DMS 273 (cell line): ENCODE data around the gene TFF2.
A peak's percentile ranks its signal among the peaks of the same experiment; 100 is the strongest.

ENCODE experiments used
- DNase-seq: peaks from one replicate; lab custom pipeline; 2025; ENCODE audit not compliant: unreplicated experiment; lab: John Stamatoyannopoulos, UW

The TFF2 gene

DNA sequence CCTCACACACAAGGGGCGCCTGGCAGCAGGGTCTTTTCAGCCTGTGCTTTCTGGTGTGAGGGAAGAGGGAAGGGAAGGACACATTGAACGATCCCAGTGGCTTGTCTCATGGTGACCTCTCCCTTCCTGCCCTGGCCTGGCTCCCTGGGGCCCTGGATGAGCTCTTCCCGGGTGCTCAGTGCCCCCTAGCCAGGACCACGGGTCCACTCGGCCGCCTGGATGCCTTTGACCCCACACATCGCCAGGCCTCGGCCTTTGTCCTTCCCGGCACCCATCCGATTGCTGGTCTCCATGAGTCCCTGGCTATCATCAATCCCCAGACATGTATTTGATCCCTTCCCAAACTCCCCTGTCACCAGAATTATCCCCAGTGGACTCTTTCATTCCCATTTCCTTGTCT, 29.6 kb downstream of the TFF2 start:
- DNase-seq: no peak

DNA sequence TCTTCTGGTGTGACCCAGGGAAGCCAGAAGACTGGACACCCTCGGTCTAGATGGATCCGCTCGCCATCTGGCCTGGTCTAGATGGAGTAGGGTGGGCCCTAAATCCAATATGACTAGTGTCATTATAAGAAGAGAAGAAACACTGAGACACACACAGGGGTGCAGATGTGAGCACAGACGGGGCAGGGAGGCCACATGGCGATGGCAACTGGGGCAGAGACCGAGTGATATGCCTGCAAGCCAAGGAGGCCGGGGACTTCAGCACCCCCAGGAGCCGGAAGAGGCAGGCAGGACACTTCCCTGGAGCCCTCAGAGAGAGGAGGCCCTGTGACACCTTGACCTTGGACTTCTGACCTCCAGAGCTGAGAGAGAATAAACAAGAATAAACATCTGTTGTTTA, 30.0 kb downstream of the TFF2 start:
- no peak for DNase-seq

DNA sequence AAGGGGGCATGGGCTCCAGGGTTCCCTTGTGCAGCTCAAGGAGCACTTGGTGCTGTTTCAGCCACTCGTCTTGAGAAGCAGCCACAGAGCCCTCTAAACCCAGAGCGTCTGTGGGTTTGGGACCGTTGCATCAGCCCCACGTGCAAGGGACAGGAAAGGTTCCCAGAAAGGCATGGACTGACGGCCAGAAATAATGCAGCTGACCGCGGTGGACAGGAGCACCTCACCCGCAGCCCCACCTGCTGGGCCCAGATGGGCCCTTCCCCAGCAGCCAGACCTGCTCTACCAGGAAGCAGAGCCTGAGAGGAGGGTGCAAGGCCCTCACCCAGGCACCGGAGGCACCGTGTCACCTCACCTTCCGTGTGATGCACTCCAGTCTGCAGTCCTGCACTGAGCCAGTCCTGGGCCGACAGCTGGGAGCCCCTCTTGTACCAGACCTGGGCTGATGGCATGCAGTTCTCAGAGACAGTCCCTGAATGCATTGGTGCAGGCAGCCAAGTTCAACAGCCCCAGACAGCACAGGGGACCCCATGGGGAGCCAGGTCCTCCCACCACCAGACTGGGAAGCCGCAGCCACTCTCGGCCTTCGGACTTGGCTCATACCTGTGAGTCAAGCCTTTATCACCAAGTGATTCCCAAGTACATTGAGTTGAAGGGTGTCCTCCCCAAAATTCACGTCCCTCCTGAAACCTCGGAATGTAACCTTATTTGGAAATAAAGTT, 30.8 kb downstream of the TFF2 start:
- no peak for DNase-seq

DNA sequence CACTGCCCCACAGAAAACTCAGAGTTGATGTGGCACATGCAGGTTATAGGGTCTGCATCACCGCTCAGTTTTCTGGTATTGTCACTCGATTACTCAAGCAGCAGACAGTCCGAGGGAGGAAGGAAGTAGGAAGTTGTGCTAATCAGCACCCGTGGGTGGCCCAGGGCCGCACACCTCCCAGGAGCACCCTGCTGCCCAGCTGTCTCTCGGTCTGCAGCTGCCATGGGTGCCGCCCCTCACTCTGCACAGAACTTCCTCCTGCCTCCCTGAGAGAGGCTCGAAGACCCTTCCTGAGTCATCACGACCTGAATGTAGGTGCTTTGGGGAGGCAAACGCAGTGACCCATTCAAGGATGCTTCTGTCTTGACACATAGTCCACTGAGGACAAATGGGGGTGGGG, 31.4 kb downstream of the TFF2 start:
- no peak for DNase-seq

DNA sequence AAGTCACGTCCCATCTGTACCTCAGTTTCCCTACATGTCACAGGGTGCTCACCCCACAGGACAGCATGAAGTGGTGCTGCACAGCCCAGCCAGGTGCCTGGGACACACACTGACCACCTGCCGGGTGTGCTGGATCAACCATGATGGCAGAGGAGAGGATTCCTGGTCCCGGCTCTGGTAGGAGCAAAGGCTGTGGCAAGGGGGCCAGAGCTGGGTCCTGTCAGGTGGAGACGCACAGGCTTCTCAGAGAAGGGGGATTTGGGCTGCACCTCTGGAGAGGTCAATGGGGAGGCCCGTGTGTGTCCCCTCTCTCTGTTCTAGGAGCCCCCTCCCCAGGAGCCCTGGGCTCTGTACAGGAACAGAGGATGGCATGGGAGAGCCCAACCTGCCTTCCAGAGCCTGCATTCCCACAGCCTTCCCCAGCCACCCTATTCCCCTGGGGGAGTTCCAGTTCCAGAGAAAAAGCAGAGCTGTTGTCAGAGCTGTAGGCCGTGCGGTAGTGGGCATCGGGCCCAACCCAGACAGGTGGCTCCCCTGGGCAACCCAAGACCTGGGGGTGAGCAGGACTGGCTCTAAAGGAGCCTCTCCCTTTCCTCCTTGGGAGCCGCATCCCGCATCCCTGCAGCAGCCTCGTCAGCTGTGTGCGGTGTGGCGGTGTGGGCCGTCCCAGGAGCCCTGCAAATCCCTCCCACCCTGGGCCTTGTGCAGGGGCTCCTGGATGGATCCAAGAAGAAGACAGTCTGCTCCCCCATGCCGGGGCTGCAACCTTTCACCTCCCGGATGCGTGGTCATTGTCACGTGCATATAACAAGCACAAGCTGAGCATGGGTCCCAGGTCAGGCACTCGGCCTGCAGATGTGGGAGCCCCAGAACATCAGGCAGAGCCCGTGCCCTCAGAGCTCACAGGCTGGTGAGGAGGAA, 32.7 kb downstream of the TFF2 start:
- DNase-seq: no peak

DNA sequence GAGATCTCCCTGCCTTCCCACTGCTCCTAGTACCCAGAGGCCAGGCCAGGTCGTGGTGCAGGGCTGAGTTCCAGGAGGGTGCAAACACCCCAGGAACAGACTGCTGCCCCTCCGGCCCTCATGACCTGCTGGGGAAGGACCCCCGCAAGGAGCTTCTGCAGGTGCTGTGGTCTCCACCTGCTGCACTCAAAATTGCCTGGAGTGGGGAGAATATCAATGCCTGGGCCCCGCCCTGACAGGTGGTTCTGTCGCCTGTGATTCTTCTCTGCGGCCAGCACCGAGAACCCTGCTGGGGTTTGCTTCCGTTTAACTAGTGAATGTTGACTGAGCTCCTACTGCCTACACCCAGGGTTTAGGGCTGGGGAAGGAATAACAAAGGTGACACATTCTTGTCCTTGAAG, 33.5 kb downstream of the TFF2 start:
- no peak for DNase-seq

DNA sequence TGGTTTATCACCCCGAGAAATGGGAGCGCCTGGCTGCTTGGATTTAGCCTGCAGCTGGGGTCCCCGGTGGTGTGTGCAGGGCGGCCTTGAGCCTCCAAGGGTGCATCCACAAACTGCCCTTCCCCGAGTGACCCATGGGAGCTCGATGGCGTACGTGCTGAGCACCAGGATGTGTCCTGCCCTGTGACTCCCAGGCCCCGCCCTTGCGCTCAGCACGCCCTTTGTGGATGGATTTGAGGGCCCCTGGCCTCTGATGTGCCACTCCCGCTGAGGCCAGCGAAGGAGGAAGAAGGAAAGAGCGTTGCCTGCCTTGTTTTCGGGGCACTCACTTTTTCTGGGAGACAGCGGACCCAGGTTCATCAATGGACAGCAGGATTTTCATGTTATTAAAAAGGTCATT, 33.9 kb downstream of the TFF2 start:
- no peak for DNase-seq

DNA sequence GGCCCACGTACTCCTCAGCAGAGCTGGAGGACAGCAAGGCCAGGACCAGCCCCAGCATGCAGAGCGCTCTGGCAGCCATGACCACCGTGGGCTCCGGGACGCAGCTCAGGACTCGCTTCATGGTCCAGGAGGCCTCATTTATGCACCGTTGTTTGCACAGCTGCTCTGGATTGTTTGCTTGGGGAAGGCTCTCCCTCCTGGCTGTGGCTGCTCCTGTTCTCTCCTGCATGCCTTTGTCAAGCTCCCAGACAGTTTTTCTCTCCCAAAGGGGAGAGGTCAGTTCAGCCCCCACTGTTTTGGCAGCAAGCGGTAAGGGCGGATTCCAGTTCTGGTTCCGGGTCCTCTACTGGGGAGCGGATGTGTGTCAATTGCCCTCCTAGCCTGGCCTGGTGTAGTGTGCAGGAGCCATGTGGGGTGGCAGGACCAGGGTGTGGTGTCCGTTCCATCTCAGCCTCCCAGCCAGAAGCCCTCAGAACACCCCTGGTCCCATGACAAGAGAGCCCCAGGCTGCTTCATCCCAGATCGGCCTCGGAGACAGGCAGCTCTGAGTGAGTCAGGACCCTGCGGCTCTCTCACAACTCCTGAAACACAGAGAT, 35.4 kb downstream of the TFF2 start, which contains the start of gene TFF3:
Gene TFF3 (minus strand): TSS at position 114 of the 596 bp plus-strand sequence. CDS start 35 bp downstream, at position 79.
- DNase-seq: peak; percentile 57

DNA sequence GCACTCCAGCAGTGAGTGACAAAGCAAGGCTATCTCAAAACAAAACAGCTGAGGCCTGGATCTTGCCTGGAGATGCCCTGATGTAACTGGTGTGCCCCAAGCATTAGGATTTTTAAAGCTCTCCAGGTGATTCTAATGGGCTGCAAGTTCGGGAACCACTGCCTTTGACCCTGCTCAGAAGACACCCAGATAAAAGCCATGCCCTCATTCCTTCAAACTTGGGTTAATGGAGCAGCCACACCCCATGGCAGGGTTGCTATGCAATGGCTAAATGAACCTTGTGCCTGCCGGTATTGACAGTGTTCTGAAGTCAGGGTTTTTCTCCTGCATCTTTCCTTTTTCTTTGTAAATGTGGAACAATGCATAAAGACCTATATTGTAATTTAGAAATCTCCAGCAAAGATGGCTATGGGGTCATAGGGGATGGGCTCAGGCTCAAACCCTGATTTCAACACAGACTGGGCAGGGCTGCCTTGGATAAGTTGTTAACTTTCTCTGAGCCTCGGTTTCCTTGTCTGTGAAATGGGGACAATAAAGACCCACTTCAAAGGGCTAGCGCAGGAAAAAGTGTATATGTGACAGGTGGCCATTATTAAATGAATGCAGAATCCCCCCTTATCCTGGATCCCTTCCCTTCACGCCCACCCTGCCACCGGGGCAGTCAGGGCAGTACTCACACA, 36.0 kb downstream of the TFF2 start:
- DNase-seq: no peak

DNA sequence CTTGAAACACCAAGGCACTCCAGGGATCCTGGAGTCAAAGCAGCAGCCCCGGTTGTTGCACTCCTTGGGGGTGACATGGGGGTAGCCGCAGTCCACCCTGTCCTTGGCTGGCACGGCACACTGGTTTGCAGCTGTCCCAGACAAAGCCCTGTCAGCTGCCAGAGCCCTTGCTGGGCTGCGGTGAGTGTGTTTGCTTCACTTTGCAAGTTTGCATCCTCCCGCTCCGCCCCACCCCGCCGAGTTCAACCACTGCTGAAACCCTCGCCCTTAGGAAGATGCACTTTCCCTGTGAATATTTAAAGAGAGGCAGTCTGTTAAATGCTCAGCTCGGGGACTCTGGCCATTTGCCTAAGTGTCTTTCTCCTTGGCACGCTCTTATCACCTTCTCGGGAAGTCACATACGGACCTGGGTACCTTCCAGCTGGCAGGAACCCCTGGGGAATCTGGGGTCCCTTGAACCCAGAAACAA, 37.3 kb downstream of the TFF2 start:
- peak; percentile 68 for DNase-seq

DNA sequence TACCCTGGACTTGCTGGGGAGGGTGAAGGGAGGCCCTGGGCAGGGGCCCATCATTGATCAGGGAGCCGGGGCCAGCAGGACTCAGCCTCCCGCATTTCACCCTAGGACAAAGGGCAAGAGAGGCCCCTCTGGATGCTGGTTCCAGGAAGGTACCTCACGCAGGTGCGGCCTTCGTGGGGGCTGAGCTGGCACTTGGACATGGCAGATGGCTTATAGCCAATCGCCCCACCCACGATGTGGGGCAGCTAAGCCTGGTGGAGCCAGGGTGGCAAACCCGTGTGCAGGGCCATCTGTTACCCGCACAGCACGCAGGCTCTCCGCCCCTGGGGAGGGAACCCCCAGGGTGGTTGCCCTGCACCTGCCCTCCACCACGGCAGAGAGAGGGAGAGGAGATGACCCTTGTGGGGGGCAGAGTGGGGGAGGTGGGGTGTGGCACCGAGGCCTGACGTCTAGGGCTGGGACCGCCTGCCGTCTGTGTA, 38.1 kb downstream of the TFF2 start:
- peak; percentile 41 for DNase-seq

DNA sequence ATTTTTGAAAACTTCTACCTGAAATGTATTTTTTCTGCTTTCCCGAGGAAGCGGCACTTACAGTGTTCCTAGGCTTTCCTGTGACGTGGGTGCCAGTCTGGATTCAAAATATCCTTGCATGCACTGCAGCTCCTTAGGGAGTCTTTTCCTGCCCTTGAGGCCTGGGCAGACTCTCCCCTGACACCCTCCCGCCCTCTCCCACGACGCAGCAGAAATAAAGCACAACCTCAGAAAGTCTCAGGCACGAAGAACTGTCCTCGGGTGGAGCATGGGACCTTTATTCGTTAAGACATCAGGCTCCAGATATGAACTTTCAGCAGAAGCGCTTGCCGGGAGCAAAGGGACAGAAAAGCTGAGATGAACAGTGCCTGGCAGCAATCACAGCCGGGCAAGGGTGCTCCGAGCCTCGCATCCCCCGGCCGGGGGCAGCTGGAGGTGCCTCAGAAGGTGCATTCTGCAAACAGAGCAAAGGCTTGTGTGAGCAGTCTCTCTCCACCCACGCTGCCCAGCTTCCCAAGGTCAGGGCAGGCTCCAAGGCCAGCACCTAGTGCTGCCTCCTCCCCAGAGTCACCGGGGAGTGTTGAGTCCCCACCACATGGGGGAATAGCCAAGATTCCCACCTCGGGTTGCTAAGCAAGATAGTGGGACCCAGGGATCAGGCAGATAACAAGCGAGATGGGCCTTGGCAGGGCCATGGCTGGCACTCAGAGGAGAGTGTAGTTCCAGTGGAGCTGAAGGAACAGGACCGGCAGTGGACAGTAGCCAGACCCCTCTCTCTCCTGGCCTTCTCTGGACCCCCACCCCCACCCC, 38.8 kb downstream of the TFF2 start:
- peak; percentile 22 for DNase-seq

DNA sequence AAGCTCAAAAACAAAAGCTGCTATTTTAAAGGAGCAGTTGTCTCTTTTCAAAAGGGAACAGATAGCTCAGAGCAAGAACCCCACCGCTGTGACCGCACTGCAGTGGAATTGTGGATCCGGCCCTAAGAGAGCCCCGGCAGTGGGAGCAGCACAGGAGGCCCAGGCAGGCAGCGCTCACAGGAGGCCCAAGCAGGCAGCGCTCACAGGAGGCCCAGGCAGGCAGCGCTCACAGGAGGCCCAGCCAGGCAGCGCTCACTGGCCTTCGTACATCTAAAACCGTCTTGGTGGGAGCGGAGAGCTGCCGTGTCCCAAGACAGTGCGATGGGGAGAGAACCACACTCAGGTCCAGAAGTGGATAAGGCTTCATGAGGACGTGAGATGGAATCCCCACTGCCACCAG, 39.6 kb downstream of the TFF2 start:
- DNase-seq: no peak

DNA sequence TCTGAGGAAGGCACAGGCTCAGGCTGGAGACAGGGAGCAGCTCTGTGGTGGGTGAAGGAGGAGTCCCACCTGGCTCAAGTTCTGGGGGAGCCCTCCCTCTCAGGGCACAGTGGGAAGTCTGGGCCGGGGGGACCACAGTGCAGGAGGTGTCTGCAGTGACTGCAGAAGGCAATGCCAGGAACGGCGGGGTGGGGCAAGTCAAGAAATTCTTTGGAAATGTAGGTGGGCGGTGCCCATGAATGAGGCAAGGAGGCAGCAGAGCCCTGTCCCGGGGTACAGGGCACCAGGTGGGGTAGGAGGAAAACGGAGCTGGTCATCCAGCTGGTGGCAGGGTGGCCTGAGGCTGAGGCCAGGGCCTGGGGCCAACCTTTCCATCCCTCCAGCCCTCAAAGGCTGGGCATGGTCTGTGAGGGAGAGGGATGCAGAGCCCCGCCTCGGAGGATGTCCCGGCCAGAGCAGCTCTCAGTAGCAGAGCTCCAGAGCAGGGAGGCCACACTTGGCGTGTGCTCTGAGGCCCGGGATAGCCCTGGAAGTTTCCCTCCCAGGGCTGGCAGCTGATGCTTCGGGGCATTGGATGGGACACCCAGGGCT, 40.3 kb downstream of the TFF2 start:
- DNase-seq: no peak

DNA sequence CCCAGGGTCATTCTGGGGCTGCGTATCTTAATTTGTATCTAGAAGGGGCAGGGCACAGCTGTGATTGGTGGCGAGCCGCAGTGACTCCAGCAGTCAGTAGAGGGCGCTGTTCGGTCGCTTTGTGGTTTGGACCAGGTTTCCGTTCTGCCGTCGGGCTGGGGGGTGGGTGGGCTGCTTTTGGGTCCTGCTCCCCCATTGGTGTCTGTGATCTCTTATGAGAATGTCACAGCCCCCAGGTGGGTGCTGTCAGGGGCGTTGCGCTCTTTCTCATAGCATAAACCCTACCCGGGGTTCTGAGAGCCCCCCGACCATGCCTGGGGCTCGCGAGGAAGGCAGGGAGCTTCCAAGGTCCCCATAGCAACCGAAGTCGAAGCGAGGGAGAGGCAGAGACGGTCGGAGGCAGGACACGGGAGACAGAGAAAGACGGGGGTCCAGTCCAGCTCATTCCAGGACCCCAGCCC, 41.0 kb downstream of the TFF2 start:
- DNase-seq: peak; percentile 79

DNA sequence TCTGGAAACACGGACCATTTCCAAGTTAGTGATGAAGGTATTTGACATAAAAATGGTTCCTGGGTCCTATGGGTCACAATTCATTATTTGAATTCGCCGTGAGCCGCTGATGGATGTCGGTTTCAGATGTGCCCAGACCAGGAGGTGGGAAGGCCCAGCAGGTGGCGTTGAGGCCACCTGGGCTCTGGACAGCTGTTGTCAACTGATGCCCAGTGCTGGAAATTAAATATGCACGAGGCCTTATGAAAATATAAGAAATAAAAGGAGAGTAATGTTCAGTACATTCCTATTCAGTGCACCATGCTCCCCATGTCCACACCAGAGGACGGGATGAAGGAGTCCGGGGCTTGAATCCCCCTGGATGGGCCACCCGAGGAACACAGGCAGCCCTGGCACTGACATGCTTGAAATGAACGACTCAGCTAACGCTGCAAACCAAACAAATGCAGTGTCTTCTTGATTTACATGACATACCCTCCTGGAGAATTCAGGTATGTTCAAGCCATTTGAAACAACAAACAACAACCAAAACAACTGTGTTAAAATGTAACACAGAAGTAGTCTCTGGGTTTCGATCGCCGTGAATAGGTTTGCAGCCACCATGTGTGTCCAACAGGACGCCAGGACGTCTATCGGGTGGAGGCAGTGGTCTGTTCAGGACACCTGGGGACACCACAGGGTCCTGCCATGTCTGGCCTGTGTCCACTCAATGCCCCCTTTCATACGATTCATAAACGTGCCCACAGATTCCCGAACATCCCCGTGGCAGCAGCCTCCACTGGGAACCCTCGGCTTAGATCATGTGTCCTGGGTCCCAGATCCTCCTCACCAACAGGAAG, 41.7 kb downstream of the TFF2 start:
- DNase-seq: no peak

DNA sequence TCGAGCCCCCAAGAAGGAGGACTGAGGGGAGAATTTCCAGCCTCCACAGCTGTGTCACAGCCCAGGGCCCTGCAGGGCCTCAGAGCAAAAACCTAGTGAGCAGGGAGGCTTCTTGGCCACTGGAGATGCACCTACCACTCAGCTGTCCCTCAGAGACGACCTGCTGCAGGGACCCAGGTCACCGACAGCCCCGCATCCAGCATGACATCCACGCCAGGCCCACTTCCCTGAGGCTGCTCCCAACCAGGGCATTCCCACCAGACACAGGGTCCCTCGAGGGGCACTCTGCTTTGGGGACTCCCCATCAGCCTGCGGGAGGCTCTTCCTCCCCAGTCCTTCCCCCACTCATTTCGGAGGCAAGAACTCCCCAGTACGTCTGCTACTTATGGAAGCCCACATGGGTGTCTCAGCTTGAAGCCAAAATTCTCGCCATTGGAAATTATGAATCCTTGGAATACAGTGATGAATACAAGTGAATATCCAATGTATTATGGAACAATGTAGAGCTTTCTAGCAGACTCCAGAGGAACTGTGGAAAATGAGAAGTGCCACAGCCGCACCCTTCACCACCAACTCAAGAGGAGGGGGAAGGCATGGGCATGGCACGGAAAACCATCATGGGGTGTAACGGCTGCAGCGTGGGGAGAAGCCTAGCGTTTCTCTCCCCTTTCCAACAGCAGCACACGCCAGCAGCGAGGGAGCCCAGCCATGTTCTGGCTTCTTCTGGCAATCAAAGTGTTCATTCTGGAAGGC, 42.5 kb downstream of the TFF2 start:
- no peak for DNase-seq

DNA sequence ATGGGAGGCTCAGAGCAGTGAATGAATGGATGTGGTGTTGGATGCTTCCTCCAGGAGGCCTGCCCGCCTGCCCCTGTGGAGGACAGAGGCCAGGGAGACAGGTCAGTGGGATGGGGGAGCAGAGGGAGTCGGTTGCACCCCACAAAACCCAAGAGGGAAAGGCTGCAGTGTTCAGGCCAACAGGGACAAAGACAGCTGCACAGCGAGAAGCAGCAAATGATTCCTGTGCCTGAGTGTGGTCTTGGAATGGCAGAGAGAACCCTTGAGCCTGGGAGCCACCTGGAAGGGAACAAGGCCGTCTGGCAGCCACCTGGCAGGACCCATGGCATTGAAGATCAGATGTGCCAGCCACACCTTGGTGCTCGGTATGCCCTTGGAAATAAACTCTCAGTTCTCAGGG, 43.7 kb downstream of the TFF2 start:
- DNase-seq: no peak
